H1 (cell line): ENCODE results near the gene PCYT1B. TPM values are rescaled to one million over a fixed set of nuclear protein-coding genes. Genes with fewer than 3 reads are reported as not detected.

Experiments used
- CTCF ChIA-PET: fragments of 300-600 bp; sonication (Branson Sonifier 250); formaldehyde crosslinking; loops from one replicate; lab custom pipeline; 2021; ENCODE audit not compliant: partially characterized antibody; lab: Charles Lee
- POLR2A ChIA-PET: fragments of 300-600 bp; sonication (Branson Sonifier 250); formaldehyde crosslinking; loops from one replicate; lab custom pipeline; 2021; ENCODE audit warnings: inconsistent platforms; ENCODE audit not compliant: partially characterized antibody; lab: Charles Lee
- DNase-seq, 2 experiments: peaks; one replicate each; pipeline versions ENCODE4 v3.0.0 to v3.0.0-alpha.2; 2010 to 2022; ENCODE audit warnings: low spot score in 2 of 2, low read depth in 1 of 2, mixed read lengths in 1 of 2
- FAIRE-seq: peaks from 2 replicates; lab custom pipeline; 2011; peaks lifted over from hg19 to GRCh38; lab: Jason Lieb, UNC
- H2AFZ ChIP-seq: 2 replicates; pipeline ENCODE4 v1.8.1; 2012; ENCODE audit warnings: low read length, inconsistent platforms
- H2AK5ac ChIP-seq: 2 replicates; pipeline ENCODE4 v1.6.1; 2013; ENCODE audit warnings: low read depth, low read length
- H2BK120ac ChIP-seq: replicated peaks from 2 replicates; pipeline ENCODE3; 2013; ENCODE audit warnings: low read depth, low read length, inconsistent platforms
- H2BK12ac ChIP-seq: 2 replicates; pipeline ENCODE4 v1.6.1; 2013; ENCODE audit warnings: low read depth, low read length
- H2BK15ac ChIP-seq: 2 replicates; pipeline ENCODE4 v1.6.1; 2013; ENCODE audit warnings: low read length
- H2BK20ac ChIP-seq: 2 replicates; pipeline ENCODE4 v1.6.1; 2013; ENCODE audit warnings: low read length
- H2BK5ac ChIP-seq: 2 replicates; pipeline ENCODE4 v1.6.1; 2013; ENCODE audit warnings: low read depth, low read length
- H3K14ac ChIP-seq: 2 replicates; pipeline ENCODE4 v1.6.1; 2013; ENCODE audit warnings: inconsistent platforms; ENCODE audit not compliant: insufficient read length
- H3K18ac ChIP-seq: 2 replicates; pipeline ENCODE4 v1.6.1; 2013; ENCODE audit warnings: low read length; ENCODE audit errors: extremely low read depth
- H3K23ac ChIP-seq: 2 replicates; pipeline ENCODE4 v1.6.1; 2013; ENCODE audit warnings: inconsistent platforms; ENCODE audit not compliant: insufficient read length
- H3K23me2 ChIP-seq: 2 replicates; pipeline ENCODE4 v1.6.1; 2013; ENCODE audit warnings: low read depth, low read length
- H3K27ac ChIP-seq: 2 replicates; pipeline ENCODE4 v1.6.1; 2011; ENCODE audit warnings: low read depth, low read length, inconsistent platforms
- H3K27me3 ChIP-seq, 4 experiments: replicated peaks in 1 of 4; 1 replicate in 1 of 4; 2 replicates in 3 of 4; pipeline versions ENCODE4 v1.6.1 to v1.8.1; 2011 to 2013; ENCODE audit warnings: low read length in 3 of 4, mild to moderate bottlenecking in 3 of 4, inconsistent platforms in 2 of 4, mixed read lengths in 2 of 4, moderate library complexity in 1 of 4; ENCODE audit not compliant: control insufficient read depth in 3 of 4, insufficient read depth in 3 of 4; ENCODE audit errors: extremely low read depth in 1 of 4
- H3K36me3 ChIP-seq, 4 experiments: 2 replicates each; pipeline versions ENCODE4 v1.6.1 to v1.8.1; 2011 to 2013; ENCODE audit warnings: mild to moderate bottlenecking in 4 of 4, low read length in 3 of 4, moderate library complexity in 2 of 4, control low read depth in 1 of 4, inconsistent platforms in 1 of 4; ENCODE audit not compliant: insufficient read depth in 4 of 4, control insufficient read depth in 2 of 4
- H3K4ac ChIP-seq: replicated peaks from 2 replicates; pipeline ENCODE3; 2013; ENCODE audit warnings: low read length, low read depth, mixed read lengths, inconsistent platforms; ENCODE audit not compliant: insufficient read length
- H3K4me1 ChIP-seq, 4 experiments: replicated peaks in 1 of 4; 1 replicate in 1 of 4; 2 replicates in 3 of 4; pipeline versions ENCODE4 v1.6.1 to v1.8.1; 2011 to 2013; ENCODE audit warnings: low read length in 3 of 4, inconsistent platforms in 2 of 4, mixed read lengths in 1 of 4; ENCODE audit not compliant: insufficient read depth in 4 of 4, control insufficient read depth in 3 of 4
- H3K4me2 ChIP-seq, 2 experiments: 2 replicates each; pipeline versions ENCODE4 v1.6.1 to v1.8.1; 2011 to 2013; ENCODE audit warnings: low read depth in 2 of 2, low read length in 2 of 2, control low read depth in 1 of 2, inconsistent platforms in 1 of 2, mild to moderate bottlenecking in 1 of 2; ENCODE audit not compliant: insufficient read depth in 1 of 2
- H3K4me3 ChIP-seq, 4 experiments: fragments of 200-600, 300-600 bp in 1 of 4; sonication (generic), shearing (Covaris generic), sonication (Bioruptor Twin) in 1 of 4; 2 replicates each; pipeline versions ENCODE4 v1.5.1 to v1.8.1; 2011 to 2016; ENCODE audit warnings: low read length in 4 of 4, low read depth in 3 of 4, control low read depth in 2 of 4, inconsistent platforms in 2 of 4, mild to moderate bottlenecking in 2 of 4, mixed read lengths in 1 of 4, moderate library complexity in 1 of 4; ENCODE audit not compliant: insufficient read depth in 2 of 4; ENCODE audit errors: extremely low read depth in 1 of 4
- H3K56ac ChIP-seq: replicated peaks from 2 replicates; pipeline ENCODE3; 2013; ENCODE audit warnings: low read depth, mild to moderate bottlenecking, mixed read lengths, low read length, inconsistent platforms; ENCODE audit not compliant: insufficient read length
- H3K79me1 ChIP-seq: 2 replicates; pipeline ENCODE4 v1.6.1; 2013; ENCODE audit warnings: low read depth, low read length, control low read depth
- H3K79me2 ChIP-seq, 2 experiments: 2 replicates each; pipeline versions ENCODE4 v1.6.1 to v1.8.1; 2012 to 2013; ENCODE audit warnings: low read length in 2 of 2, mild to moderate bottlenecking in 2 of 2, inconsistent platforms in 1 of 2; ENCODE audit not compliant: insufficient read depth in 2 of 2, control insufficient read depth in 1 of 2
- H3K9ac ChIP-seq, 4 experiments: replicated peaks in 1 of 4; 1 replicate in 1 of 4; 2 replicates in 3 of 4; pipeline versions ENCODE4 v1.6.1 to v1.8.1; 2011 to 2013; ENCODE audit warnings: low read depth in 3 of 4, low read length in 3 of 4, control low read depth in 2 of 4, mild to moderate bottlenecking in 2 of 4, moderate library complexity in 2 of 4, inconsistent platforms in 1 of 4; ENCODE audit errors: extremely low read depth in 1 of 4
- H3K9me3 ChIP-seq, 2 experiments: 2 replicates each; pipeline versions ENCODE4 v1.6.1 to v1.8.1; 2012 to 2013; ENCODE audit warnings: mild to moderate bottlenecking in 2 of 2, moderate library complexity in 2 of 2, control low read depth in 1 of 2, inconsistent platforms in 1 of 2, low read depth in 1 of 2, low read length in 1 of 2, mixed read lengths in 1 of 2; ENCODE audit not compliant: insufficient read depth in 2 of 2
- H4K20me1 ChIP-seq, 2 experiments: replicated peaks in 1 of 2; 2 replicates each; pipeline versions ENCODE3 to v1.8.1; 2011 to 2013; ENCODE audit warnings: inconsistent platforms in 2 of 2, low read length in 2 of 2, mild to moderate bottlenecking in 1 of 2; ENCODE audit not compliant: insufficient read depth in 2 of 2, control insufficient read depth in 1 of 2
- H4K5ac ChIP-seq: 2 replicates; pipeline ENCODE4 v1.6.1; 2013; ENCODE audit warnings: low read length, low read depth, mixed read lengths, inconsistent platforms; ENCODE audit not compliant: insufficient read length
- H4K8ac ChIP-seq: 2 replicates; pipeline ENCODE4 v1.8.0; 2013; ENCODE audit warnings: mild to moderate bottlenecking, moderate library complexity, low read length, inconsistent platforms; ENCODE audit not compliant: insufficient read depth; ENCODE audit errors: extremely low read depth
- H4K91ac ChIP-seq: replicated peaks from 2 replicates; pipeline ENCODE3; 2013; ENCODE audit warnings: low read length, mixed read lengths, inconsistent platforms; ENCODE audit not compliant: insufficient read length
- CEBPB ChIP-seq: IDR thresholded peaks from 2 replicates; pipeline ENCODE4 v1.6.1; 2012; ENCODE audit warnings: low read depth, low read length
- EP300 ChIP-seq, 2 experiments: IDR thresholded peaks; 1 replicate in 1 of 2; 2 replicates in 1 of 2; pipeline ENCODE4 v1.6.1; 2011 to 2012; ENCODE audit warnings: low read depth in 2 of 2, low read length in 2 of 2, mild to moderate bottlenecking in 2 of 2, borderline replicate concordance in 1 of 2, inconsistent platforms in 1 of 2, moderate library complexity in 1 of 2
- polyA plus RNA-seq, 7 experiments: library from polyadenylated mRNA; depleted of rRNA in 3 of 7; stranded (reverse) in 5 of 7; unstranded in 2 of 7; fragments of >200 nt in 5 of 7; fragments of 200-250 nt in 2 of 7; gene quantifications; 1 replicate in 5 of 7; 2 replicates in 1 of 7; 4 replicates in 1 of 7; pipeline versions ENCODE4 v1.2.1 to v1.2.3, GENCODE V29; 2011 to 2013; ENCODE audit warnings: missing spikeins in 2 of 7, mixed read lengths in 2 of 7
- total RNA-seq: library from RNA; stranded (reverse); fragmentation: NEBNext Ultra II Directional; extraction: Animal tissue kit (Norgen Biotek cat#: 25700); gene quantifications from 2 replicates; pipeline ENCODE4 v1.2.1, GENCODE V29; 2021

PCYT1B gene
- total and polyA plus RNA-seq, 2 of the 8 experiments (the other 6 are each of a cell fraction or from before 2014, with no cell fraction given) = 17.9 to 30.6 TPM

DNA sequence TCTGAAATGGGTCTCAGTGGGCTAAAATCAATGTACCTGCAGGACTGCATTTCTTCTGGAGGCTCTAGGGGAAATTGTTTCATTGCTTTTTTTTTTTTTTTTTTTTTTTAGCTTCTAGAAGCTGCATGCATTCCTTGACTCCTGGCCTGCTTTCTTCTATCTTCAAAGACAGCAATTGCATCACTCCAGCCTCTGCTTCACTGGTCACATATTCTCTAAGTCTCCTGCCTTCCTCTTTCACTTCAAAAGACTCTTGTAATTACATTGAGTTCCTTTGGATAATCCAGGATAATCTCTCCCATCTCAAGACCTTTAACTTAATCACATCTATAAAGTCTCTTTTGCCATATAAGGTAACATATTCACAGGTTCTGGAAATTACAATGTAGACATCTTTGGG lies 11.3 kb upstream of the PCYT1B start:
- CTCF ChIA-PET = interaction anchor here (0.9 kb wide), 1 partner anchor 14 kb away, joined by 4 read pairs; no protein-coding TSS in a partner anchor
- POLR2A ChIA-PET = no interaction called here
- H3K23me2 ChIP-seq = no peaks in the 10 kb centered on the region
- H3K9ac ChIP-seq = no peak overlapping the region
- no peak overlapping the region for H3K14ac ChIP-seq
- TF ChIP-seq CEBPB = peak; percentile 70; the same call in 1 of the 2 replicates
- no peak for TF ChIP-seq EP300 (IDR thresholded peaks at IDR 0.05; ENCODE audit: borderline replicate concordance in 1 of 2, low read depth in 2 of 2, low read length in 2 of 2)
- H4K8ac ChIP-seq = no peak overlapping the region
- no peaks in the 10 kb centered on the region for H4K20me1 ChIP-seq
- H3K18ac ChIP-seq = no peak overlapping the region
- H3K4me2 ChIP-seq = no peak overlapping the region
- DNase-seq (no peak), FAIRE-seq (no peak)
- H3K4ac ChIP-seq = no peak overlapping the region
- H3K79me2 ChIP-seq = no peaks in the 10 kb centered on the region
- no peak overlapping the region for H2BK5ac ChIP-seq
- no peak overlapping the region for H2BK15ac ChIP-seq
- H3K9me3 ChIP-seq = no peaks in the 10 kb centered on the region
- no peak overlapping the region for H3K56ac ChIP-seq
- no peaks in the 10 kb centered on the region; a peak in 1 of 7 replicates for H3K4me1 ChIP-seq
- H2AK5ac ChIP-seq = no peak overlapping the region
- no peak overlapping the region for H3K4me3 ChIP-seq
- H2BK120ac ChIP-seq = no peak overlapping the region
- no peak overlapping the region for H3K27ac ChIP-seq
- no peak overlapping the region for H2BK20ac ChIP-seq
- H4K91ac ChIP-seq = no peak overlapping the region
- no peaks in the 10 kb centered on the region for H3K79me1 ChIP-seq
- no peak overlapping the region for H2BK12ac ChIP-seq
- no peaks in the 10 kb centered on the region for H3K27me3 ChIP-seq
- H2AFZ ChIP-seq = no peak overlapping the region
- no peak overlapping the region for H3K23ac ChIP-seq
- no peak overlapping the region for H4K5ac ChIP-seq
- H3K36me3 ChIP-seq = no peaks in the 10 kb centered on the region
